WTC11 (cell line): ENCODE data around the gene HSP90AB1. TPM values are rescaled to one million over a fixed set of nuclear protein-coding genes. Genes with fewer than 3 reads are reported as not detected.
A peak's percentile ranks its signal among the peaks of the same experiment; 100 is the strongest.

ENCODE experiments used
- ATAC-seq: fragments of 200-7000 bp; cut with Tn5 transposase; 2 replicates; pipeline ENCODE4 v1.10.0; 2021; ENCODE audit warnings: mild to moderate bottlenecking, moderate library complexity
- CTCF ChIA-PET: fragments of 300-600 bp; sonication (Branson Sonifier 250); formaldehyde crosslinking; loops from one replicate; lab custom pipeline; 2021; ENCODE audit warnings: antibody characterized with exemption; lab: Charles Lee
- POLR2A ChIA-PET: fragments of 350-600 bp; sonication (Branson Sonifier 250); formaldehyde crosslinking; loops from one replicate; lab custom pipeline; 2021; ENCODE audit warnings: antibody characterized with exemption; lab: Charles Lee
- DNase-seq: peaks from one replicate; pipeline ENCODE4 v3.0.0; 2021; ENCODE audit warnings: low spot score
- H3K27ac Mint-ChIP-seq: 2 replicates; pipeline ENCODE4 v1.8.0; 2021; ENCODE audit warnings: mixed read lengths
- H3K27me3 Mint-ChIP-seq: 2 replicates; pipeline ENCODE4 v1.8.0; 2021; ENCODE audit warnings: low read depth, mild to moderate bottlenecking, moderate library complexity, mixed read lengths
- H3K36me3 Mint-ChIP-seq: 2 replicates; pipeline ENCODE4 v1.8.0; 2021; ENCODE audit warnings: mixed read lengths
- H3K4me1 Mint-ChIP-seq: 2 replicates; pipeline ENCODE4 v1.8.0; 2022; ENCODE audit warnings: mixed read lengths
- H3K4me3 Mint-ChIP-seq: 2 replicates; pipeline ENCODE4 v1.8.0; 2021; ENCODE audit warnings: mild to moderate bottlenecking, moderate library complexity, mixed read lengths
- H3K9me3 Mint-ChIP-seq: 2 replicates; pipeline ENCODE4 v1.8.0; 2021; ENCODE audit warnings: mixed read lengths
- ATF2 ChIP-seq: sonication (generic); formaldehyde crosslinking; IDR thresholded peaks from 2 replicates; pipeline ENCODE4 v1.8.1; 2022; ENCODE audit warnings: low read depth, missing genetic modification reagents, borderline replicate concordance
- CTCF ChIP-seq: fragments of 200-600 bp; IDR thresholded peaks from 2 replicates; pipeline ENCODE4 v1.8.0; 2022; ENCODE audit warnings: antibody characterized with exemption
- E2F5 ChIP-seq: sonication (generic); formaldehyde crosslinking; IDR thresholded peaks from 2 replicates; pipeline ENCODE4 v1.8.1; 2022; ENCODE audit warnings: mild to moderate bottlenecking, moderate library complexity, missing genetic modification reagents
- EMX1 ChIP-seq: fragments of 250-450 bp; sonication (Bioruptor Pico); IDR thresholded peaks from 2 replicates; pipeline ENCODE4 v1.8.0; 2021; ENCODE audit warnings: mild to moderate bottlenecking
- FOXJ3 ChIP-seq: sonication (generic); formaldehyde crosslinking; IDR thresholded peaks from 2 replicates; pipeline ENCODE4 v1.9.0; 2021; ENCODE audit warnings: missing genetic modification reagents, mild to moderate bottlenecking, borderline replicate concordance
- HMGXB4 ChIP-seq: sonication (generic); formaldehyde crosslinking; IDR thresholded peaks from 2 replicates; pipeline ENCODE4 v1.8.1; 2023; ENCODE audit warnings: mild to moderate bottlenecking, moderate library complexity, missing genetic modification reagents
- IRF1 ChIP-seq: sonication (generic); formaldehyde crosslinking; IDR thresholded peaks from 2 replicates; pipeline ENCODE4 v1.8.0; 2023; ENCODE audit warnings: missing genetic modification reagents
- NFYB ChIP-seq: sonication (generic); formaldehyde crosslinking; conservative IDR thresholded peaks from 2 replicates; pipeline ENCODE4 v1.8.0; 2022; ENCODE audit warnings: low read depth, missing genetic modification reagents
- RORB ChIP-seq: fragments of 250-450 bp; sonication (Bioruptor Pico); IDR thresholded peaks from 2 replicates; pipeline ENCODE4 v1.9.0; 2021; ENCODE audit warnings: mild to moderate bottlenecking
- SP1 ChIP-seq: sonication (generic); formaldehyde crosslinking; conservative IDR thresholded peaks from 2 replicates; pipeline ENCODE4 v1.8.1; 2022; ENCODE audit warnings: missing genetic modification reagents
- TEAD4 ChIP-seq: sonication (generic); formaldehyde crosslinking; IDR thresholded peaks from 2 replicates; pipeline ENCODE4 v1.8.0; 2022; ENCODE audit warnings: mild to moderate bottlenecking, missing genetic modification reagents
- USF2 ChIP-seq: sonication (generic); formaldehyde crosslinking; IDR thresholded peaks from 2 replicates; pipeline ENCODE4 v1.8.1; 2023; ENCODE audit warnings: mild to moderate bottlenecking, missing genetic modification reagents, moderate library complexity
- ZBTB21 ChIP-seq: sonication (generic); formaldehyde crosslinking; IDR thresholded peaks from 2 replicates; pipeline ENCODE4 v1.8.1; 2023; ENCODE audit warnings: mild to moderate bottlenecking, missing genetic modification reagents, borderline replicate concordance
- ZNF263 ChIP-seq: sonication (generic); formaldehyde crosslinking; IDR thresholded peaks from 2 replicates; pipeline ENCODE4 v1.8.1; 2022; ENCODE audit warnings: low read depth, mild to moderate bottlenecking, moderate library complexity, missing genetic modification reagents
- ZNF423 ChIP-seq: fragments of 250-450 bp; sonication (Bioruptor Pico); IDR thresholded peaks from 2 replicates; pipeline ENCODE4 v2.1.2; 2022; ENCODE audit warnings: mild to moderate bottlenecking, moderate library complexity
- ZNF532 ChIP-seq: fragments of 250-450 bp; sonication (Bioruptor Pico); IDR thresholded peaks from 2 replicates; pipeline ENCODE4 v1.9.0; 2021; ENCODE audit warnings: mild to moderate bottlenecking, borderline replicate concordance
- total RNA-seq: library from RNA; stranded (reverse); gene quantifications from 3 replicates; pipeline ENCODE4 v1.2.3, GENCODE V29; 2021

HSP90AB1 gene
- total RNA-seq, 1 experiment from 2014 or later = 2,171 TPM

- ChIA-PET POLR2A (interaction anchor here (1.2 to 1.6 kb wide), 3 partner anchors 16 to 72 kb away, joined by 3 to 5 read pairs (median 3); partner anchors contain the start of gene SPATS1), CTCF (interaction anchor here (0.7 to 6.3 kb wide), 14 partner anchors 13 to 200 kb away, joined by 3 to 109 read pairs (median 4); partner anchors contain the start of genes AARS2, CDC5L, SLC35B2 and SPATS1)
- no peak; the same call in 1 of the 2 replicates for ATAC-seq
- Mint-ChIP-seq H3K4me1 (peaks cover 36% of the 10 kb centered on the region), H3K36me3 (no peaks in the 10 kb centered on the region), H3K9me3 (no peaks in the 10 kb centered on the region), H3K27ac (no peak within 1 kb of the TSS), H3K4me3 (peak within 1 kb of the TSS; percentile 72), H3K27me3 (peaks cover 34% of the 10 kb centered on the region)
- peak; percentile 46 for DNase-seq
- TF ChIP-seq USF2 (CRISPR knock-in tag) = no peak
Observed at GRCh38 chr6:44269921-44270525, 23.1 kb downstream of the HSP90AB1 start, which contains the start of gene TMEM151B. TMEM151B (plus strand) TSS chr6:44270450; CDS start chr6:44270743, 293 bp downstream.

- H3K4me1 Mint-ChIP-seq = peaks cover 36% of the 10 kb centered on the region
- H3K36me3 Mint-ChIP-seq = no peaks in the 10 kb centered on the region
- H3K27ac Mint-ChIP-seq = no peak overlapping the region
- peaks cover 34% of the 10 kb centered on the region for H3K27me3 Mint-ChIP-seq
- peak; percentile 66 for ATAC-seq
- DNase-seq = peak; percentile 83
- POLR2A ChIA-PET = interaction anchor here (1.2 to 1.6 kb wide), 2 partner anchors 16 to 71 kb away, joined by 3 to 5 read pairs; partner anchors contain the start of gene SPATS1
- peak overlapping the region; percentile 68 for H3K4me3 Mint-ChIP-seq
- no peaks in the 10 kb centered on the region for H3K9me3 Mint-ChIP-seq
- 0 out of 2 replicates have a peak, but pooled peaks have one; percentile 12 for TF ChIP-seq ZNF423 (CRISPR knock-in tag)
- no peak for TF ChIP-seq ATF2 (CRISPR knock-in tag)
- 0 out of 2 replicates have a peak, but pooled peaks have one; percentile 47 for TF ChIP-seq SP1
- CTCF ChIA-PET = interaction anchor here (0.6 to 6.3 kb wide), 16 partner anchors 13 to 199 kb away, joined by 3 to 109 read pairs (median 4); partner anchors contain the start of genes AARS2, CDC5L, SLC35B2 and SPATS1
Observed at GRCh38 chr6:44270526-44271405, 23.9 kb downstream of the HSP90AB1 start.

GRCh38 chr6:44271406-44271723 is 24.5 kb downstream of the HSP90AB1 start:
- DNase-seq (no peak), ATAC-seq (no peak)
- CTCF ChIA-PET = interaction anchor here (0.8 to 6.3 kb wide), 6 partner anchors 14 to 70 kb away, joined by 3 to 109 read pairs (median 28); partner anchors contain the start of genes AARS2 and SPATS1
- Mint-ChIP-seq H3K27me3 (peaks cover 34% of the 10 kb centered on the region), H3K4me1 (peaks cover 34% of the 10 kb centered on the region), H3K9me3 (no peaks in the 10 kb centered on the region), H3K36me3 (no peaks in the 10 kb centered on the region), H3K4me3 (peak overlapping the region; percentile 68), H3K27ac (no peak overlapping the region)
- POLR2A ChIA-PET = interaction anchor here (1.6 kb wide), 1 partner anchor 17 kb away, joined by 5 read pairs; no protein-coding TSS in a partner anchor
- TF ChIP-seq IRF1 (CRISPR knock-in tag) (no peak), HMGXB4 (CRISPR knock-in tag) (no peak), ZNF532 (no peak), RORB (CRISPR knock-in tag) (no peak), ZNF263 (CRISPR knock-in tag) (no peak), NFYB (CRISPR knock-in tag) (no peak), CTCF (no peak), TEAD4 (CRISPR knock-in tag) (no peak), FOXJ3 (no peak), E2F5 (CRISPR knock-in tag) (no peak), EMX1 (CRISPR knock-in tag) (no peak), ZBTB21 (CRISPR knock-in tag) (no peak)
